Measurements from ENCODE around the gene PAPPA2. TPM values are rescaled to one million over a fixed set of nuclear protein-coding genes. Genes with fewer than 3 reads are reported as not detected.

The PAPPA2 gene
- total RNA-seq, 3 donors from 2014 or later: 1.2 to 3.9 (median 2.6) TPM

DNA sequence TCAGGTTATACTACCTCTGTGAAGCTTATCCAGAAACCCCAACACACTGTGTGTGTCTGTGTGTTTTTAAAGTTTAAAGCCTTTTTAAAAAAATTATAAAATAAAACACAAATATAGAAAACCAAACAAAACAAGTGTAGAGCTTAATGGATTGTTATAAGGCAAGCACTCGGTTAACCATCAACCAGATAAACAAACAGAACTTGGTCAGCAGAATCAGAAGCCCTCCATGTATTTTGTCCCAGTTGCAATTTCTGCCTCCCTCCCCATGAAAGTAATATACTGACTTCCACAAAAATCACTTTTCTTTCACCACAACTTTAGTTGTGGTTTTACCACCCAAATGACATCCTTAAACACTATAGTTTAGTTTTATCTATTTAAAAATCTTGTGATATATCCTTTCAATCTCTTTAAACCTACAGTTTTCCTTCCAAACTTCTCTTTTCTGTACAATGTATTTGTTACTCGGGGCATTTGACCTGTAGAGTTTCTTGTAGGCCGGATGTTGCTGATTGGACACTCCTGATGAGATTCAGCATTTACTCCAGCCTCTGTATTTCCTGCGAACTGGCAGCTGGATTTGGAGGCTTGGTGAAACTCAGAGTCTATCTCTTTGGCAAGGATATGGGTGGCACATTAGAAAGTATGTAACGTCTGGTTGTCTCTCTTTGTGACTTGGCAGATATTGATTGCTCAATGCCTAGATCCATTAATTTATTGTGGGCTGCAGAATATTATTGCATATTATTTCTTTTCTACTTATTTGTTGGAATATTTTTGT lies 8.6 kb downstream of the PAPPA2 start:
- H3K4me1 ChIP-seq: no peaks in the 10 kb centered on the region
- H3K9me3 ChIP-seq: no peaks in the 10 kb centered on the region
- H3K27me3 ChIP-seq: peaks cover 0 to 3% of the 10 kb centered on the region in 2 donors
- intact Hi-C loops (cut with DNase I; ENCODE audit: low total_unique reads): no loop called here
- DNase-seq (ENCODE audit: low spot score in 2 of 2): no peak
- H3K4me3 ChIP-seq: no peak overlapping the region
- no peaks in the 10 kb centered on the region for H3K36me3 ChIP-seq
- TF ChIP-seq POLR2AphosphoS5 (IDR thresholded peaks at IDR 0.05) (no peak), POLR2A (IDR thresholded peaks at IDR 0.05) (no peak), CTCF (IDR thresholded peaks at IDR 0.05) (no peak)
- no peak overlapping the region for H3K27ac ChIP-seq

DNA sequence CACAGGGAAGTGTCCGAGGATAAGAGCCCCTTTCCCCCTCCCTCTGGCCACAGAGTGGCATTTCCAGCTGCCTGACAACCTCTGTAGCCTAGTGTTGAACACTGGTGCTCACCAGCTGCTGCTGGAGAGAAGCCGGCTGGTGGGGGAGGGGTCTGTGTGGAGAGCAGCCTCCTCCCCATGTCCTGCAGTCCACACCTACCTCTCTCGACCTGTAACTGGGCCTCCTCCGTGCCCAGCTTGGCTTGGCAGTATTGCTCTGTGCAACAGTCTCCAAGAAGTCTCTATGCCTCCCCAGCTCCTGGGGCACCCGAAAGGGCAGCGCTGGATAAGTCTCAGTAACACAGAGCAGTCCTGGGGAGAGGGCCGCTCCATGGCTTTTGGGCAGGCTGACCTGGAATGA lies 17.0 kb downstream of the PAPPA2 start:
- DNase-seq (ENCODE audit: low spot score in 2 of 2): no peak
- no peak overlapping the region for H3K27ac ChIP-seq
- H3K4me3 ChIP-seq: no peak overlapping the region
- H3K4me1 ChIP-seq: no peaks in the 10 kb centered on the region
- TF ChIP-seq POLR2AphosphoS5 (IDR thresholded peaks at IDR 0.05) (no peak), POLR2A (IDR thresholded peaks at IDR 0.05) (no peak), CTCF (IDR thresholded peaks at IDR 0.05) (no peak)
- no peaks in the 10 kb centered on the region for H3K36me3 ChIP-seq
- intact Hi-C loops (cut with DNase I; ENCODE audit: low total_unique reads): no loop called here
- H3K27me3 ChIP-seq: peaks cover 0 to 3% of the 10 kb centered on the region in 2 donors
- no peaks in the 10 kb centered on the region for H3K9me3 ChIP-seq

DNA sequence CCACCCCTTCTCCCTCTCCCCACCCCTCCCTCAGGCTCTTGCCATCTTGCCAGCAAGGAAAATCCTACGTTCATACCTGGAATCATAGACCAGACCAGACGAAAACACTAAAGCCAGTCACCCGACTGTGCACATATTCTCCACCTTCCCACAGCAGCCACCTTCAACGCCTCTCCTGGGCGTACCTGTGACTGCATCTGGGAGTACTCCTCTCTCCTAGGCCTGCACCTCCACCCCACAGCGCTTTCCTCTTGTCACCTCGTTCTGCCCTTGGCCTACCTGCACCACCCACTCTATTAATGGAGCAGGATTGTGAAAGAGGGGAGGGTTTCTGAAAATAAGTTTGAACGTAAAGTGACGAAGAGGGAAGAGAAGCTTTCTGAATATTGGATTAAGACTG lies 17.8 kb downstream of the PAPPA2 start:
- intact Hi-C loops (cut with DNase I; ENCODE audit: low total_unique reads): no loop called here
- peaks cover 0 to under 1% of the 10 kb centered on the region in 2 donors for H3K27me3 ChIP-seq
- H3K4me1 ChIP-seq: no peaks in the 10 kb centered on the region
- H3K27ac ChIP-seq: no peak overlapping the region
- TF ChIP-seq POLR2A (IDR thresholded peaks at IDR 0.05) (no peak), POLR2AphosphoS5 (IDR thresholded peaks at IDR 0.05) (no peak), CTCF (IDR thresholded peaks at IDR 0.05) (no peak)
- DNase-seq (ENCODE audit: low spot score in 2 of 2): no peak
- H3K36me3 ChIP-seq: no peaks in the 10 kb centered on the region
- no peak overlapping the region for H3K4me3 ChIP-seq
- no peaks in the 10 kb centered on the region for H3K9me3 ChIP-seq

DNA sequence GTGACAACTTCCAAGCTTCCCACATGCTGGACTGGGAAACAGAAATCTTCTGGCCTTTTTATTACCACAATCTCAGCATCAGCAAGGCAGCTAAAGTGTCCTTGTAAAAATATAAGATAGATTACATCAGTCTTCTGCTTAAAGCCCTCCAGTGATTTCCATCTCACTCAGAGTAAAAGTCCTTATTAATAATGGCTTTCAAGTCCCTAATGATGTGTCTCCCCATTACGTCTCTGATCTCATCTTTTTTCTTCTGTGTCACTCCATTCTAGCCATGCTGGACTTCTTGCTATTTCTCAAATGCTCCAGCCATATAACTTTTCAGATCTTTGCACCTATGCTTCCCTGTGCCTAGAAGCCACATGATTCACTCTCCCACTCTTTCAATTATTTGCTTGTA lies 22.1 kb downstream of the PAPPA2 start:
- intact Hi-C loops (cut with DNase I; ENCODE audit: low total_unique reads): no loop called here
- Histone ChIP-seq H3K9me3 (no peaks in the 10 kb centered on the region), H3K36me3 (no peaks in the 10 kb centered on the region), H3K4me3 (no peak overlapping the region), H3K4me1 (no peaks in the 10 kb centered on the region), H3K27me3 (no peaks in the 10 kb centered on the region), H3K27ac (no peak overlapping the region)
- TF ChIP-seq CTCF (IDR thresholded peaks at IDR 0.05) (no peak), POLR2A (IDR thresholded peaks at IDR 0.05) (no peak), POLR2AphosphoS5 (IDR thresholded peaks at IDR 0.05) (no peak)
- no peak for DNase-seq (ENCODE audit: low spot score in 2 of 2)

GRCh38 chr1:176494436-176494835 lies 31.5 kb downstream of the PAPPA2 start:
- intact Hi-C loops (cut with DNase I; ENCODE audit: low total_unique reads): no loop called here
- no peaks in the 10 kb centered on the region for H3K9me3 ChIP-seq
- H3K4me3 ChIP-seq: no peak overlapping the region
- no peaks in the 10 kb centered on the region for H3K27me3 ChIP-seq
- no peak overlapping the region for H3K27ac ChIP-seq
- no peaks in the 10 kb centered on the region for H3K36me3 ChIP-seq
- no peaks in the 10 kb centered on the region for H3K4me1 ChIP-seq
- TF ChIP-seq CTCF (IDR thresholded peaks at IDR 0.05) (no peak), POLR2A (IDR thresholded peaks at IDR 0.05) (no peak), POLR2AphosphoS5 (IDR thresholded peaks at IDR 0.05) (no peak)
- no peak for DNase-seq (ENCODE audit: low spot score in 2 of 2)

All from breast epithelium (tissue), 4 donors.